Ascending aorta (tissue), 2 donors: ENCODE data around the gene NGDN. TPM values are rescaled to one million over a fixed set of nuclear protein-coding genes. Genes with fewer than 3 reads are reported as not detected.
"Not testable (repeated sequence)": the region's sequence is repeated elsewhere in the genome, so short reads cannot be mapped to it uniquely, and the experiment has no call there.

Experiments
- DNase-seq, 2 donors: peaks; one replicate each; pipeline ENCODE4 v3.0.0-alpha.2; 2019; ENCODE audit warnings: low spot score in 2 of 2
- H3K27ac ChIP-seq, 2 donors: fragments of 200-600 bp; sonication (generic); one replicate each; pipeline ENCODE4 v1.5.1; 2016 to 2017; ENCODE audit warnings: mild to moderate bottlenecking in 1 of 2
- H3K27me3 ChIP-seq: fragments of 200-600 bp; sonication (generic); one replicate; pipeline ENCODE4 v1.5.1; 2017
- H3K36me3 ChIP-seq, 2 donors: fragments of 200-600 bp; sonication (generic); one replicate each; pipeline ENCODE4 v1.5.1; 2016
- H3K4me1 ChIP-seq, 2 donors: fragments of 200-600 bp; sonication (generic); one replicate each; pipeline ENCODE4 v1.5.1; 2016 to 2017; ENCODE audit warnings: mild to moderate bottlenecking in 1 of 2
- H3K4me3 ChIP-seq, 2 donors: fragments of 200-600 bp; sonication (generic); one replicate each; pipeline ENCODE4 v1.5.1; 2016 to 2017; ENCODE audit warnings: mild to moderate bottlenecking in 1 of 2
- H3K9me3 ChIP-seq, 2 donors: fragments of 200-600 bp; sonication (generic); one replicate each; pipeline ENCODE4 v1.5.1; 2016
- CTCF ChIP-seq, 3 experiments: fragments of 200-600 bp in 2 of 3; fragments of 450-650 bp in 1 of 3; sonication (generic) in 2 of 3; IDR thresholded peaks; one replicate each; pipeline ENCODE4 v1.5.1; 2016 to 2019; ENCODE audit warnings: antibody characterized with exemption in 3 of 3, mild to moderate bottlenecking in 1 of 3, moderate library complexity in 1 of 3
- intact Hi-C: fragments of 100-400 bp; cut with DNase I; formaldehyde crosslinking; loops from one replicate; pipeline ENCODE4 v1.15.1; 2023
- total RNA-seq: library from RNA; depleted of rRNA; stranded (reverse); fragments of >200 nt; gene quantifications from one replicate; pipeline ENCODE4 v1.1.0, GENCODE V29; 2016

NGDN gene
- total RNA-seq, 1 donor from 2014 or later = 7.8 TPM

DNA sequence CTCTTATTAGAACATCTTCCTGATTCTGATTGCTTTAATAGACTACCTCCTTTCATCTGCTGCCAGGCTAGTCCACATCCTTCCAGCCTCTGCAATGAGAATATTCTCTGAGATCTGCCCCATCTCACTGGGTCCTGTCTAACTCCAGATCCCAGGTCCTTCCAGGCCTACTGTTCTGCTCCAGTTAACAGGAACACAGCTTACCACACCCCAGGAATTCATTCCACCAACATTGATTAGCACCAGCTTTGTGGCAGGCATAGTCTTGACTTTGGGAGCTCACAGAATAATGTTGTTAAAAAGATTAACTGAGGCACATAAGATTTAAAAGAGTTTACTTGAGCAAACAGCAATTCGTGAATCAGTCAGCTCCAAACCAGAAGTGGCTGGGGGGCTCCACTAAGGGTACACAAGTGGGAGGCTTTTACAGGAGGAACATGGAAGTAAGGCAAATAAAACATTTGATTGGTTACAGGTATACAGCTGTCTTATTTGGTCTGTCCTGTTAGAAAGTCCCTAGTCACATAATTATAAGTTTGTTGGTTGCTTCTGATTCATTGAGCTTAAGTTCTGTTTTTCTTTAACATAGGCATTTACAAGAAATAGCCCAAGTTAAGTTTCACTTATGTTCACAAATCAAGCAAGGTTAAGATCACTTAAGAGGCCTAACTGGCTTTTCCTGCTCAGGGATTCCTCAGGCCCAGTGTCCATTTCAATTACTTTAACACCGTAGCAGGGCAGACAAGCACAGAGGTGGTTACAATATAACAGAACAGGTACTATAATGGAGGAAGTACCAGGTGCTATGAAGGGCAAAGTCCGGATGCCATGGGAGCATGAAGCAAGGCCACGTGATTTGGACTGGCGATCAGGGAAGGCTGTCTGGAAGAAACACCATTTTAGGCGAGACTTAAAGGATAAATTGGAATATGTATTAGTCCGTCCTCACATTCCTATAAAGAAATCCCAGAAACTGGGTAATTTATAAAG lies 21.8 kb upstream of the NGDN start:
- no peak overlapping the region for H3K4me3 ChIP-seq
- H3K9me3 ChIP-seq = no peaks in the 10 kb centered on the region
- no peaks in the 10 kb centered on the region for H3K27me3 ChIP-seq
- no peaks in the 10 kb centered on the region for H3K4me1 ChIP-seq
- H3K27ac ChIP-seq = no peak overlapping the region
- intact Hi-C loops = no loop called here
- DNase-seq = no peak
- TF ChIP-seq CTCF (IDR thresholded peaks at IDR 0.05) = no peak
- no peaks in the 10 kb centered on the region for H3K36me3 ChIP-seq

DNA sequence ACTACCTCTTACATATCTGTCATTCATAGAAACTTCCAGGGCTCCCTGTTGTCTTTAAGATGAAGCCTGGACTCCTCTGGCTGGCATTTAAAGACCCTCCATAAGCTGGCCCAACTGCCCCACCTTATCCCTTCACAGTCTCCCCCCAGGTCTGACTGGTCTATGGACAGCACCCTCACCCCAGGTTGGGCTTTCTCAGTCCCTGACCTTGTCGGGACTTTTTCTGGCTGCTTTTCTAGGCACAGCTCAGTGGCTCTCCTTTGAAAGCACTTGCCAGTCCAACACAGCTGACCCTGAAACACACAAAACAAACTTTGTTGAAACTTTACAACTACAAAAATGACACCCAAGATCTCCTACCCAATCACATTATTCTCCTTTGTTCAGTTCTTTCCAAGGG lies 20.2 kb upstream of the NGDN start:
- H3K9me3 ChIP-seq = no peaks in the 10 kb centered on the region
- no peaks in the 10 kb centered on the region for H3K27me3 ChIP-seq
- DNase-seq = no peak
- no peaks in the 10 kb centered on the region for H3K4me1 ChIP-seq
- H3K27ac ChIP-seq = no peak overlapping the region
- no peak for TF ChIP-seq CTCF (IDR thresholded peaks at IDR 0.05)
- H3K36me3 ChIP-seq = no peaks in the 10 kb centered on the region
- intact Hi-C loops = no loop called here
- H3K4me3 ChIP-seq = no peak overlapping the region

DNA sequence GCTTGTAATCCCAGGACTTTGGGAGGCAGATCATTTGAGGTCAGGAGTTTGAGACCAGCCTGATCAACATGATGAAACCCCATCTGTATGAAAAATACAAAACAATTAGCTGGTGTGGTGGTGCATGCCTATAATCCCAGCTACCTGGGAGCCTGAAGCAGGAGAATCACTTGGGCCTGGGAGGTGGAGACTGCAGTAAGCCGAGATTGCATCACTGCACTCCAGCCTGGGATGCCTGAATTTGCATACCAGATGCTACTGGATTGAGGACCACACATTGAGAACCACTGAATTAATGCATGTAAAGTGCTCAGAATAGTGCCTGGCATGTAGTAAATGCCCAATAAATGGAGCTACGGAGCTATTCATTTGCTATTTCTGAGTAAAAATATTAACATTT lies 19.1 kb upstream of the NGDN start:
- H3K27me3 ChIP-seq = no peaks in the 10 kb centered on the region

DNA sequence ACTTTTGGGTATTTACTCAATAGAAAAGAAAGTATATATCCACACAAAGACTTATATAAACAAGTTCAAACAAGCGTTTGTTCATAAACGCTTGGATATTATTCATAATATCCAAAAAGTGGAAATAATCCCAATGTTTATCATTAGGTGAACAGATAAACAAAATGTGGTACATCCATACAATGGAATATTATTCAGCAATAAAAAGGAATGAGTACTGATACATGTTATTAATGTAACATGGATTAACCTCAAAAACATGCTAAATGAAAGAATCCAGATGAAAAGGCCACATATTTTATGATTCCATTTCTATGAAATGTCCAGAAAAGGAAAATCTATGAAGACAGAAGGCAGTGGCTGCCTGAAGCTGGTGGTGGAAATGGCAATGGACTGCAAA lies 17.3 kb upstream of the NGDN start:
- H3K27me3 ChIP-seq = no peaks in the 10 kb centered on the region
- H3K4me3 ChIP-seq = no peak overlapping the region
- no peak for TF ChIP-seq CTCF (IDR thresholded peaks at IDR 0.05)
- no peak for DNase-seq
- no peaks in the 10 kb centered on the region for H3K4me1 ChIP-seq
- intact Hi-C loops = no loop called here
- H3K27ac ChIP-seq = no peak overlapping the region
- H3K36me3 ChIP-seq = no peaks in the 10 kb centered on the region
- no peaks in the 10 kb centered on the region for H3K9me3 ChIP-seq

More for the DNA sequence above, 19.1 kb upstream of the NGDN start:
- no peak overlapping the region for H3K4me3 ChIP-seq
- no peaks in the 10 kb centered on the region for H3K9me3 ChIP-seq
- TF ChIP-seq CTCF (IDR thresholded peaks at IDR 0.05) = no peak
- H3K36me3 ChIP-seq = no peaks in the 10 kb centered on the region
- intact Hi-C loops = no loop called here
- H3K4me1 ChIP-seq = no peaks in the 10 kb centered on the region
- no peak for DNase-seq
- no peak overlapping the region for H3K27ac ChIP-seq

DNA sequence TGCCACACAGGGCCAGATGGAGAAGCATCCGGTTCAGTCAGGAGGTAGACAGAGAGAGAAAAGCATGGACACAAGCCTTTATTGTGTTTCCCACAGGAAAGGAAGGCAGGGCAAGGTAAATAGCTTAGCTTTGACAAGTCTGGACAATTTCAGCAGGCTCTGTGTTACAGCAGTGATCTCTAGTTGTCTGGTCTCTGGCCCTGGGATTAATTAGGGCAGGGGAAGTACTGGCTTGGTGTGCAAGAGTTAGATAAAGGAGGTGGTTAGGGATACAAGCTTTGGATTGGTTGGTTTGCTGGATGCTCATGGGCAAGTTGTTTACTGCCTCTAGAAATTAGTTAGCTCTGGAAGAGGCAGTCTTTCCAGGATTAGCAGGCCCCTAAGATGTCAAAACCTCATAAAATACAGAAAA lies 15.1 kb upstream of the NGDN start:
- intact Hi-C loops = no loop called here
- Histone ChIP-seq H3K27ac (no peak overlapping the region), H3K4me3 (no peak overlapping the region), H3K4me1 (no peaks in the 10 kb centered on the region), H3K27me3 (no peaks in the 10 kb centered on the region), H3K9me3 (no peaks in the 10 kb centered on the region), H3K36me3 (no peaks in the 10 kb centered on the region)
- DNase-seq = no peak
- TF ChIP-seq CTCF (IDR thresholded peaks at IDR 0.05) = no peak

GRCh38 chr14:23456883-23457586 lies 12.5 kb upstream of the NGDN start:
- H3K9me3 ChIP-seq, H3K4me1 ChIP-seq, H3K27ac ChIP-seq, DNase-seq, H3K27me3 ChIP-seq, intact Hi-C loops, H3K36me3 ChIP-seq, H3K4me3 ChIP-seq: not testable (repeated sequence)
